ENCODE measurements around the gene PALD1. TPM values are rescaled to one million over a fixed set of nuclear protein-coding genes. Genes with fewer than 3 reads are reported as not detected.

Gene PALD1
- total RNA-seq, 1 donor from 2014 or later, result 9.6 TPM

DNA sequence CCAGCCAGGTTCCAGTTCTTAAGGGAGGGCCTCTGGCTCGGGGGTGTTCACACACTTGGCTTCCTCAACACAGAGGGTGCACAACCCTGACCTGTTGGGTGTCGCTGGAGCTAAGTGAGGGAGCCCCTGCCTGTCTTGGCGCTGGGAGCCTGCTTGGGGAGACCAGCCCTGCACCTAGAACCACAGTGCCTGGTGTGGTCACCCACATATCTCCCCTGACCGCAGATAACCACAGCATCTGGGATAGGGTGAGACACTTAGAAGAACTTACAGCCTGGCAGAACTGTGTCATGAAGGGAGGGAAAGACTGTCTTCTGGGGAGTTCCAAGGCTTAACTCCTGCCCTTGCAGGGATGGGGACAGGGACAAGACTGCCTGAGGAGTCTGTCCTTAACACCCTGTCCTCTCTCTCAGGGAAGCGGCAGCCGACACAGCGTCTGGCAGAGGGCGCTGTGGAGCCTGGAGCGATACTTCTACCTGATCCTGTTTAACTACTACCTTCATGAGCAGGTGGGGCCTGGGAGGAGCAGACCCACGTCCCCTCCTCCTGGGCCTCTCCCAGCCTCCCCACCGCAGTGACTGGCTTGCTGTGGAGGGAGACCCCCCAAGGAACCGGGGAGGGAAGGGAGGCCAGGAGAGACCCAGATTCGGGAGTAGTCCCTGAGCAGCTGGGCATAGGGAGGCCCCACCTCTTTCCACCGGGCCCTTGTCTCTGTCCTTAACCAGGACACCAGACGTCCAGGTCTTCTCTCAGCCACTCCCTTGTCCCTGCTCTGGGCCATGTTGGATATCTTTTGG lies 59.0 kb downstream of the PALD1 start:
- H3K4me3 Mint-ChIP-seq, result no peak overlapping the region
- H2AFZ ChIP-seq (replicated peaks), result no peak overlapping the region
- no peak overlapping the region for H3K27ac Mint-ChIP-seq
- no peak for TF ChIP-seq EZH2 (IDR thresholded peaks at IDR 0.05)
- no peak for TF ChIP-seq EZH2phosphoT487 (IDR thresholded peaks at IDR 0.05)
- TF ChIP-seq, protein P1, sequence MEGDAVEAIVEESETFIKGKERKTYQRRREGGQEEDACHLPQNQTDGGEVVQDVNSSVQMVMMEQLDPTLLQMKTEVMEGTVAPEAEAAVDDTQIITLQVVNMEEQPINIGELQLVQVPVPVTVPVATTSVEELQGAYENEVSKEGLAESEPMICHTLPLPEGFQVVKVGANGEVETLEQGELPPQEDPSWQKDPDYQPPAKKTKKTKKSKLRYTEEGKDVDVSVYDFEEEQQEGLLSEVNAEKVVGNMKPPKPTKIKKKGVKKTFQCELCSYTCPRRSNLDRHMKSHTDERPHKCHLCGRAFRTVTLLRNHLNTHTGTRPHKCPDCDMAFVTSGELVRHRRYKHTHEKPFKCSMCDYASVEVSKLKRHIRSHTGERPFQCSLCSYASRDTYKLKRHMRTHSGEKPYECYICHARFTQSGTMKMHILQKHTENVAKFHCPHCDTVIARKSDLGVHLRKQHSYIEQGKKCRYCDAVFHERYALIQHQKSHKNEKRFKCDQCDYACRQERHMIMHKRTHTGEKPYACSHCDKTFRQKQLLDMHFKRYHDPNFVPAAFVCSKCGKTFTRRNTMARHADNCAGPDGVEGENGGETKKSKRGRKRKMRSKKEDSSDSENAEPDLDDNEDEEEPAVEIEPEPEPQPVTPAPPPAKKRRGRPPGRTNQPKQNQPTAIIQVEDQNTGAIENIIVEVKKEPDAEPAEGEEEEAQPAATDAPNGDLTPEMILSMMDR (IDR thresholded peaks at IDR 0.05), result peak; percentile 73
- H4K20me1 ChIP-seq (ENCODE audit: low read depth), result no peaks in the 10 kb centered on the region
- H3F3A ChIP-seq (ENCODE audit: low read depth), result peaks cover 18% of the 10 kb centered on the region
- no peaks in the 10 kb centered on the region for H3K36me3 ChIP-seq
- H3K9ac ChIP-seq, result no peak overlapping the region
- no peaks in the 10 kb centered on the region for H3K79me2 ChIP-seq (ENCODE audit: low read depth)
- no peak overlapping the region for H3K4me2 ChIP-seq
- H3K4me1 Mint-ChIP-seq, result peaks cover 16% of the 10 kb centered on the region
- H3K27me3 ChIP-seq, result no peaks in the 10 kb centered on the region
- no peaks in the 10 kb centered on the region for H3K9me3 Mint-ChIP-seq
- DNase-seq (ENCODE audit: low spot score), result peak; percentile 65
- H3K27ac ChIP-seq, result no peak overlapping the region
- H3K27me3 Mint-ChIP-seq (ENCODE audit: insufficient read depth, low read depth), result peaks cover 2% of the 10 kb centered on the region
- H3K9me3 ChIP-seq (ENCODE audit: low read depth), result no peaks in the 10 kb centered on the region
- H3K36me3 Mint-ChIP-seq, result no peaks in the 10 kb centered on the region
- no peak overlapping the region for H3K4me3 ChIP-seq
- H3K4me1 ChIP-seq, result peaks cover 17% of the 10 kb centered on the region

DNA sequence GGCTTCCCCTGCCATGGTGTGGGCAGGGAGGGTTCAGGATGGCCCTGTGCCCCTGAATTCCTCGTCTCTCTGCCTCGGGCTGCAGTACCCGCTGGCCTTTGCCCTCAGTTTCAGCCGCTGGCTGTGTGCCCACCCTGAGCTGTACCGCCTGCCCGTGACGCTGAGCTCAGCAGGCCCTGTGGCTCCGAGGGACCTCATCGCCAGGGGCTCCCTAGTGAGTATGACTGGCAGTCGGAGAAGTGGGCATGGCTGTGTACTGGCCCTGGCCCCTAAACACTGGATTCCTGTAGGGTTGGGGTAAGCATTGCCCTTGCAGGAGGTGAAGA lies 59.6 kb downstream of the PALD1 start:
- H3K27me3 ChIP-seq, result no peaks in the 10 kb centered on the region
- H3K36me3 ChIP-seq, result no peaks in the 10 kb centered on the region
- Mint-ChIP-seq H3K27ac (peak overlapping the region; percentile 25), H3K4me3 (no peak overlapping the region), H3K9me3 (no peaks in the 10 kb centered on the region), H3K36me3 (no peaks in the 10 kb centered on the region), H3K4me1 (peaks cover 16% of the 10 kb centered on the region), H3K27me3 (ENCODE audit: insufficient read depth, low read depth) (peaks cover 2% of the 10 kb centered on the region)
- H3F3A ChIP-seq (ENCODE audit: low read depth), result peaks cover 18% of the 10 kb centered on the region
- DNase-seq (ENCODE audit: low spot score), result no peak
- no peak overlapping the region for H3K4me2 ChIP-seq
- H3K27ac ChIP-seq, result no peak overlapping the region
- no peaks in the 10 kb centered on the region for H3K9me3 ChIP-seq (ENCODE audit: low read depth)
- H3K4me1 ChIP-seq, result peaks cover 17% of the 10 kb centered on the region
- H2AFZ ChIP-seq (replicated peaks), result no peak overlapping the region
- no peaks in the 10 kb centered on the region for H4K20me1 ChIP-seq (ENCODE audit: low read depth)
- H3K79me2 ChIP-seq (ENCODE audit: low read depth), result no peaks in the 10 kb centered on the region
- H3K4me3 ChIP-seq, result no peak overlapping the region
- H3K9ac ChIP-seq, result no peak overlapping the region
- TF ChIP-seq, protein P1 (IDR thresholded peaks at IDR 0.05), result no peak
- no peak for TF ChIP-seq EZH2 (IDR thresholded peaks at IDR 0.05)
- TF ChIP-seq EZH2phosphoT487 (IDR thresholded peaks at IDR 0.05), result no peak

DNA sequence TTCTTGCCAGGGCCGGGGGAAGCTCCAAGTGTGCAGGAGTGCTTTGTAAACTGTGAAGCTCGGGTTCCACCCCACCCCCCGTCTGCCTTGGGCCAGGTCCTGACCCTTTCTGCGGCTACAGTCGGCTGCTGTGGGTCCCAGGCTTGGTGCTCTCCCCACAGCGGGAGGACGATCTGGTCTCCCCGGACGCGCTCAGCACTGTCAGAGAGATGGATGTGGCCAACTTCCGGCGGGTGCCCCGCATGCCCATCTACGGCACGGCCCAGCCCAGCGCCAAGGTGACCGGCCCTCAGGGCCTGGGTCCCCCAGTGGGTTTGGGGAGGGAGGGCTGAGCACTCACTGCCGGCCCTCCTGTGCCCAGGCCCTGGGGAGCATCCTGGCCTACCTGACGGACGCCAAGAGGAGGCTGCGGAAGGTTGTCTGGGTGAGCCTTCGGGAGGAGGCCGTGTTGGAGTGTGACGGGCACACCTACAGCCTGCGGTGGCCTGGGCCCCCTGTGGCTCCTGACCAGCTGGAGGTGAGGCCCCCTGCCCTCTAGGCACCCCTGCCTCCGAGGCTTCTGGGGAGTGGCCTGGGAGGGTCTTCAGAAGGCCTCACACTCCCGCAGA lies 60.3 kb downstream of the PALD1 start:
- no peak overlapping the region for H3K4me3 ChIP-seq
- no peak for DNase-seq (ENCODE audit: low spot score)
- Mint-ChIP-seq H3K36me3 (no peaks in the 10 kb centered on the region), H3K9me3 (no peaks in the 10 kb centered on the region), H3K27ac (no peak overlapping the region), H3K27me3 (ENCODE audit: insufficient read depth, low read depth) (no peaks in the 10 kb centered on the region), H3K4me1 (peaks cover 16% of the 10 kb centered on the region), H3K4me3 (no peak overlapping the region)
- no peaks in the 10 kb centered on the region for H3K9me3 ChIP-seq (ENCODE audit: low read depth)
- H4K20me1 ChIP-seq (ENCODE audit: low read depth), result no peaks in the 10 kb centered on the region
- no peak overlapping the region for H3K4me2 ChIP-seq
- no peaks in the 10 kb centered on the region for H3K36me3 ChIP-seq
- H3K4me1 ChIP-seq, result peaks cover 17% of the 10 kb centered on the region
- H2AFZ ChIP-seq (replicated peaks), result no peak overlapping the region
- TF ChIP-seq, protein P1 (IDR thresholded peaks at IDR 0.05), result no peak
- no peaks in the 10 kb centered on the region for H3K79me2 ChIP-seq (ENCODE audit: low read depth)
- H3F3A ChIP-seq (ENCODE audit: low read depth), result peaks cover 18% of the 10 kb centered on the region
- H3K27ac ChIP-seq, result no peak overlapping the region
- H3K27me3 ChIP-seq, result no peaks in the 10 kb centered on the region
- H3K9ac ChIP-seq, result no peak overlapping the region

Data from neural progenitor cell (in vitro differentiated cells).